ENCODE results near the gene HDAC9.

HDAC9 gene

DNA sequence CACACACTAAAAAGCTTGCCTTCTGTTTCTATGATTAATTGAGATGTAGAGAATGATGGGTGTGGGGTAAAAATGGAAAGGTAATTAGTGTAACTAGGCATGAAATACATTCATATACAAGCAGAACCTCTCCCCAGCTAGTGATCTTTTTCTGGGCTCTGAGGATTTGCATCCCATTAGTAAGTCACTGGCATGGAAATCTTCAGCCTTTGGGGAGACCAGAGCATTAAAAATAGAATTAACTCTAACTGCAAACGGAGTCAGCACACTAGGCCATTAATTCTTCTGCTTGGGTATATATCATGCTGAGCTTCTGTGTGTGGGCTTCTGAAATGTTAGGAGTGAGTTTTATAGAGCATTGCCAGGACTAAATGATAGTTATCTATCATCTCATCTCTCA lies 128.9 kb downstream of the HDAC9 start:
- TF ChIP-seq, protein P1, sequence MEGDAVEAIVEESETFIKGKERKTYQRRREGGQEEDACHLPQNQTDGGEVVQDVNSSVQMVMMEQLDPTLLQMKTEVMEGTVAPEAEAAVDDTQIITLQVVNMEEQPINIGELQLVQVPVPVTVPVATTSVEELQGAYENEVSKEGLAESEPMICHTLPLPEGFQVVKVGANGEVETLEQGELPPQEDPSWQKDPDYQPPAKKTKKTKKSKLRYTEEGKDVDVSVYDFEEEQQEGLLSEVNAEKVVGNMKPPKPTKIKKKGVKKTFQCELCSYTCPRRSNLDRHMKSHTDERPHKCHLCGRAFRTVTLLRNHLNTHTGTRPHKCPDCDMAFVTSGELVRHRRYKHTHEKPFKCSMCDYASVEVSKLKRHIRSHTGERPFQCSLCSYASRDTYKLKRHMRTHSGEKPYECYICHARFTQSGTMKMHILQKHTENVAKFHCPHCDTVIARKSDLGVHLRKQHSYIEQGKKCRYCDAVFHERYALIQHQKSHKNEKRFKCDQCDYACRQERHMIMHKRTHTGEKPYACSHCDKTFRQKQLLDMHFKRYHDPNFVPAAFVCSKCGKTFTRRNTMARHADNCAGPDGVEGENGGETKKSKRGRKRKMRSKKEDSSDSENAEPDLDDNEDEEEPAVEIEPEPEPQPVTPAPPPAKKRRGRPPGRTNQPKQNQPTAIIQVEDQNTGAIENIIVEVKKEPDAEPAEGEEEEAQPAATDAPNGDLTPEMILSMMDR (IDR thresholded peaks at IDR 0.05; ENCODE audit: low read depth, low read length) = no peak
- no peak for TF ChIP-seq EZH2phosphoT487 (IDR thresholded peaks at IDR 0.05; ENCODE audit: low read depth)

DNA sequence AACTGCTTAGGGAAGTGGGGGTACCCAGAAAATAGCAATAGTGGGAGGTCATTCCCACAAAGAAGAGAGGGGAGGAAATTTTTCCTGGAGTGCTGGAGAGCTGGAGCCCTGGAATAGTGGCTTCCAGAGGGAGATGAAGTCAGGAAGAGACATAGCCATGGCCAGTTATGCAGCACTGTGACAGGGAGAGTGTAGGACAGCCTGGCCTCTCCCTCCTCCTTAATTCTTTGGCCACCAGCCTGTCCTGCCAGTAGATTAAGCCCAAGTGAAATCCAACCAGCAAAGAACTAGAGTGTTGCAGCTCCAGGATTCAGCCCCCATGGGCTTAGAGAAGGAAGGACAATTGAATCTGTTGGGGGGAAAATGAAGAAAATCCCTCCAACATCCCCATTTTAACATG lies 130.5 kb downstream of the HDAC9 start:
- H3K36me3 ChIP-seq (replicated peaks; ENCODE audit: low read depth, low read length) = no peaks in the 10 kb centered on the region

More for the DNA sequence above, 128.9 kb downstream of the HDAC9 start:
- Histone ChIP-seq H4K20me1 (ENCODE audit: insufficient read depth, low read length) (no peaks in the 10 kb centered on the region), H3K4me2 (ENCODE audit: low read length) (no peak overlapping the region), H3K27ac (ENCODE audit: low read length) (no peak overlapping the region), H3K27me3 (ENCODE audit: low read depth, low read length) (no peaks in the 10 kb centered on the region), H3K4me3 (ENCODE audit: low read length) (no peak overlapping the region), H3K9me3 (ENCODE audit: insufficient read depth, low read length) (no peaks in the 10 kb centered on the region), H3K36me3 (replicated peaks; ENCODE audit: low read depth, low read length) (no peaks in the 10 kb centered on the region), H2AFZ (ENCODE audit: low read depth, low read length) (no peak overlapping the region), H3K9ac (ENCODE audit: low read length) (no peak overlapping the region), H3K4me1 (ENCODE audit: low read length) (no peaks in the 10 kb centered on the region), H3K79me2 (ENCODE audit: low read length) (no peaks in the 10 kb centered on the region)

DNA sequence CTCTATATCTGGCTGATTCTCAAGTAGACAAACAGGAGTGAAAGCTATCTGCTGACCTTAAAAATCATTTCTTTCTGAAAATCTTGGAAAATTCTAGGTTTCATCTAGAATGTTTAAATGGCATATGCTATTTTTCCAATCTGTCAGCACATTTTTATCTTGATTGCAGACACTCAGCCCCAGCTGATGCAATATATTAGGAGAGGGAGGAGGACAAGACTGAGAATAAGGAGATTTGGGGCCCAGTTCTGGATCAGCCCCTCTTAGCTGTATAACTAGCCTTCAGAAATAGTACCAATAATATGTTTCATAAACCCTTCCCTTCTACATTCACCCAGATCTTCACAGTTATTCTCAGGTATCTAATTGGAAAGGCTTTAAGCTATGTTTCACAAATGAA lies 131.2 kb downstream of the HDAC9 start:
- no peaks in the 10 kb centered on the region for H3K9me3 ChIP-seq (ENCODE audit: insufficient read depth, low read length)
- H3K4me2 ChIP-seq (ENCODE audit: low read length) = no peak overlapping the region
- H3K27me3 ChIP-seq (ENCODE audit: low read depth, low read length) = no peaks in the 10 kb centered on the region
- no peak overlapping the region for H3K9ac ChIP-seq (ENCODE audit: low read length)
- H3K27ac ChIP-seq (ENCODE audit: low read length) = no peak overlapping the region
- H3K4me1 ChIP-seq (ENCODE audit: low read length) = no peaks in the 10 kb centered on the region
- no peaks in the 10 kb centered on the region for H3K36me3 ChIP-seq (replicated peaks; ENCODE audit: low read depth, low read length)
- TF ChIP-seq EZH2phosphoT487 (IDR thresholded peaks at IDR 0.05; ENCODE audit: low read depth) = no peak
- TF ChIP-seq, protein P1 (IDR thresholded peaks at IDR 0.05; ENCODE audit: low read depth, low read length) = no peak
- H2AFZ ChIP-seq (ENCODE audit: low read depth, low read length) = no peak overlapping the region
- H3K4me3 ChIP-seq (ENCODE audit: low read length) = no peak overlapping the region
- H3K79me2 ChIP-seq (ENCODE audit: low read length) = no peaks in the 10 kb centered on the region
- H4K20me1 ChIP-seq (ENCODE audit: insufficient read depth, low read length) = no peaks in the 10 kb centered on the region

More for the DNA sequence above, 130.5 kb downstream of the HDAC9 start:
- Histone ChIP-seq H3K9ac (ENCODE audit: low read length) (no peak overlapping the region), H3K4me2 (ENCODE audit: low read length) (no peak overlapping the region), H3K27ac (ENCODE audit: low read length) (no peak overlapping the region), H3K27me3 (ENCODE audit: low read depth, low read length) (no peaks in the 10 kb centered on the region), H3K79me2 (ENCODE audit: low read length) (no peaks in the 10 kb centered on the region), H3K4me3 (ENCODE audit: low read length) (no peak overlapping the region), H3K4me1 (ENCODE audit: low read length) (no peaks in the 10 kb centered on the region), H4K20me1 (ENCODE audit: insufficient read depth, low read length) (no peaks in the 10 kb centered on the region), H3K9me3 (ENCODE audit: insufficient read depth, low read length) (no peaks in the 10 kb centered on the region), H2AFZ (ENCODE audit: low read depth, low read length) (no peak overlapping the region)
- TF ChIP-seq EZH2phosphoT487 (IDR thresholded peaks at IDR 0.05; ENCODE audit: low read depth) = no peak
- TF ChIP-seq, protein P1 (IDR thresholded peaks at IDR 0.05; ENCODE audit: low read depth, low read length) = no peak

DNA sequence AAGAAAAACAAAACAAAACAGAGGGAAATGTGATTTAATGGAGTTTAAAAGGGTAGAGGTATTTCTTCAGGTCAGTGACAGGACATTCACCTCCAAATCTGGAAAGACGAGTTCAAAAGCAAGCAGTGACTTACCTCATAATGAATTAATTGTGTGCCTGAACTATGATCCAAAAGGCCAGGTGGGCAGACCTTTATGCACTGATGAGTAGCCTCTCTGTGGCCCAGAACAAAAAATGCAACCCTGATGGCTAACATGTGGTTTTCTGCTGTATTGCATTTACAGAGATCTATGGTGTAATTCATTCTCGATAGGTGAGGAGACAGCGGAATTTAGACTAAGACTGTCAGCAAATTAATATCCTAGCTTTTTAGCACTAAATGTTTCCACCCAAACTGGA lies 142.0 kb downstream of the HDAC9 start:
- no peak overlapping the region for H3K4me2 ChIP-seq (ENCODE audit: low read length)
- no peaks in the 10 kb centered on the region for H3K9me3 ChIP-seq (ENCODE audit: insufficient read depth, low read length)
- no peaks in the 10 kb centered on the region for H3K27me3 ChIP-seq (ENCODE audit: low read depth, low read length)
- H2AFZ ChIP-seq (ENCODE audit: low read depth, low read length) = no peak overlapping the region
- TF ChIP-seq, protein P1 (IDR thresholded peaks at IDR 0.05; ENCODE audit: low read depth, low read length) = no peak
- TF ChIP-seq EZH2phosphoT487 (IDR thresholded peaks at IDR 0.05; ENCODE audit: low read depth) = no peak
- H3K79me2 ChIP-seq (ENCODE audit: low read length) = no peaks in the 10 kb centered on the region
- H3K4me1 ChIP-seq (ENCODE audit: low read length) = no peaks in the 10 kb centered on the region
- H3K9ac ChIP-seq (ENCODE audit: low read length) = no peak overlapping the region
- no peak overlapping the region for H3K4me3 ChIP-seq (ENCODE audit: low read length)
- H4K20me1 ChIP-seq (ENCODE audit: insufficient read depth, low read length) = no peaks in the 10 kb centered on the region
- no peaks in the 10 kb centered on the region for H3K36me3 ChIP-seq (replicated peaks; ENCODE audit: low read depth, low read length)
- H3K27ac ChIP-seq (ENCODE audit: low read length) = no peak overlapping the region

Data from OCI-LY3 (cell line).